Lower lobe of right lung (tissue), 2 donors: ENCODE results near the gene PTGIS. TPM values are rescaled to one million over a fixed set of nuclear protein-coding genes. Genes with fewer than 3 reads are reported as not detected.
"Not testable (repeated sequence)": the region's sequence is repeated elsewhere in the genome, so short reads cannot be mapped to it uniquely, and the experiment has no call there.

Experiments
- ATAC-seq, 2 donors: fragments of 200-7000 bp; cut with Tn5 transposase; one replicate each; pipeline ENCODE4 v1.9.1; 2020 to 2022; ENCODE audit warnings: mild to moderate bottlenecking in 2 of 2, moderate library complexity in 2 of 2
- DNase-seq: peaks from one replicate; pipeline ENCODE4 v3.0.0-alpha.2; 2020
- H3K27ac ChIP-seq: fragments of 200-600 bp; one replicate; pipeline ENCODE4 v1.8.0; 2022
- H3K27me3 ChIP-seq: fragments of 200-600 bp; one replicate; pipeline ENCODE4 v1.8.0; 2022; ENCODE audit warnings: low read depth
- H3K36me3 ChIP-seq: fragments of 200-600 bp; one replicate; pipeline ENCODE4 v1.8.0; 2022; ENCODE audit warnings: mild to moderate bottlenecking
- H3K4me1 ChIP-seq: fragments of 200-600 bp; one replicate; pipeline ENCODE4 v1.8.0; 2022
- H3K4me3 ChIP-seq: fragments of 200-600 bp; one replicate; pipeline ENCODE4 v1.8.0; 2022; ENCODE audit warnings: mild to moderate bottlenecking
- H3K9me3 ChIP-seq: fragments of 200-600 bp; one replicate; pipeline ENCODE4 v1.8.0; 2022
- CTCF ChIP-seq: fragments of 200-600 bp; IDR thresholded peaks from one replicate; pipeline ENCODE4 v1.8.0; 2022; ENCODE audit warnings: antibody characterized with exemption, mild to moderate bottlenecking
- intact Hi-C: fragments of 100-400 bp; cut with DNase I; formaldehyde crosslinking; loops from one replicate; pipeline ENCODE4 v1.11.0; 2022
- total RNA-seq: library from RNA; stranded (reverse); fragmentation: NEBNext Ultra II Directional; extraction: Animal tissue kit (Norgen Biotek cat#: 25700); gene quantifications from one replicate; pipeline ENCODE4 v1.2.1, GENCODE V29; 2021
- donor health status: DM: no; HTN: yes; CAD: no; lungs with severe emphysema.

Gene PTGIS
- total RNA-seq, 1 donor from 2014 or later = 41.2 TPM

DNA sequence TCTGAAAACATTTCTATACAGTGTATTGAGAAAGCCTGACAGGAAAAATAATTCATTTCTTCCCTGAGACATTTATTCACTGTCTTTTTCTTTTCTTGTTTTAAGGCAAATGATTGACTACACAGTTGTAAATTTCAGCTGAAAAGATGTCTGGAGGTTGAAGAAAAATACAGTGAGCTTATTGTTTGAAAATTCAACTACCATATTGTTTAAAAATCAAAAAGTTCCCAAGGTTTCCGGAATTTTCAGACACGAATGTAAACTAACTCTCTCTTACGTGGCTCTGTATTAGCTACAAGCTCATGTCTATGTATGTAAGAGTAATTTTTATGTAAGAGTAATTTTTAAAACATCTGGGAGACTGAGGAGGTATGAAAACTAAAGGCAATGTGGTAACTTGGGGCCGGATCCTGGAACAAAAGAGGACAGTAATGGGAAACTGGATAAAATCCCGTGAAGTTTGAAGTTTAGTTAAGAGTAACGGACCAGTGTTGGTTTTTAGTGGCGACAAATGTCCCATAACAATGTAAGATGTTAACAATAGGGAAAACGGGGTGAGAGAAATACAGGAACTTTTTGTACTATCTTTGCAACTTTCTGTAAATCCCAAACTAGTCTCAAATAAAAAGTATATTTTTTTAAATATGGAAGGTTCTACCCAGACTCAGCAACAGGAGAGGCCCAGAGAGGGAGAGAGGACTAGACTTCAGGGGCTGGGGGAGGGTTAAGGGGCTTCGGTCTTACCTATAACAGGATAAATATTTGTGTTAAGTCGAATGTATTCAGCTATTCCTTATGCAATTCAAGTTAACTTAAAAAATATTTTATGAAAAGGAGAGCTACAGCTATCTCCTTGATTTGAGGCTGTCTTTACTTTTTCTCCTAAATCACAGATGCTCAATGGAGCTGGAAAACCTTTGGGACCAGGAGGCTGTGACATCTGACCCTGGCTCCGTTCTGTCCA, 1.3 kb downstream of the PTGIS start:
- intact Hi-C loops = no loop called here
- no peak for TF ChIP-seq CTCF
- ATAC-seq (no peak), DNase-seq (no peak)
- Histone ChIP-seq H3K4me1 (peaks cover 15% of the 10 kb centered on the region), H3K9me3 (no peaks in the 10 kb centered on the region), H3K27me3 (peaks cover 14% of the 10 kb centered on the region), H3K36me3 (no peaks in the 10 kb centered on the region), H3K27ac (peak overlapping the region; percentile 76), H3K4me3 (peak overlapping the region; percentile 55)

DNA sequence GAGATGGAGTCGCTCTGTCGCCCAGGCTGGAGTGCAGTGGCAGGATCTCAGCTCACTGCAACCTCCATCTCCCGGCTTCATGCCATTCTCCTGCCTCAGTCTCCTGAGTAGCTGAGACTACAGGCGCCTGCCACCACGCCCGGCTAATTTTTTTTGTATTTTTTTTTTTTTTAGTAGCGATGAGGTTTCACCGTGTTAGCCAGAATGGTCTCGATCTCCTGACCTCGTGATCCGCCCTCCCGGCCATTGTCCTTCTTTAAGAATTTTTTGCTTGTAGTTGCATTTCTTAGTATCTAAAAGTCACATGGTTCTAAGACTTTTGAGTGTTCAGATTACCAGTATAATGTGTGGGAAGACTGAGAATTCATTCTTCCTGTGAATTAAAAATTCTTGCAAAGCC, 2.9 kb downstream of the PTGIS start:
- Histone ChIP-seq H3K4me1 (peaks cover 21% of the 10 kb centered on the region), H3K27me3 (peaks cover 14% of the 10 kb centered on the region), H3K4me3 (peak overlapping the region; percentile 55)
- H3K9me3 ChIP-seq, DNase-seq, H3K27ac ChIP-seq, intact Hi-C loops, ATAC-seq, H3K36me3 ChIP-seq: not testable (repeated sequence)

DNA sequence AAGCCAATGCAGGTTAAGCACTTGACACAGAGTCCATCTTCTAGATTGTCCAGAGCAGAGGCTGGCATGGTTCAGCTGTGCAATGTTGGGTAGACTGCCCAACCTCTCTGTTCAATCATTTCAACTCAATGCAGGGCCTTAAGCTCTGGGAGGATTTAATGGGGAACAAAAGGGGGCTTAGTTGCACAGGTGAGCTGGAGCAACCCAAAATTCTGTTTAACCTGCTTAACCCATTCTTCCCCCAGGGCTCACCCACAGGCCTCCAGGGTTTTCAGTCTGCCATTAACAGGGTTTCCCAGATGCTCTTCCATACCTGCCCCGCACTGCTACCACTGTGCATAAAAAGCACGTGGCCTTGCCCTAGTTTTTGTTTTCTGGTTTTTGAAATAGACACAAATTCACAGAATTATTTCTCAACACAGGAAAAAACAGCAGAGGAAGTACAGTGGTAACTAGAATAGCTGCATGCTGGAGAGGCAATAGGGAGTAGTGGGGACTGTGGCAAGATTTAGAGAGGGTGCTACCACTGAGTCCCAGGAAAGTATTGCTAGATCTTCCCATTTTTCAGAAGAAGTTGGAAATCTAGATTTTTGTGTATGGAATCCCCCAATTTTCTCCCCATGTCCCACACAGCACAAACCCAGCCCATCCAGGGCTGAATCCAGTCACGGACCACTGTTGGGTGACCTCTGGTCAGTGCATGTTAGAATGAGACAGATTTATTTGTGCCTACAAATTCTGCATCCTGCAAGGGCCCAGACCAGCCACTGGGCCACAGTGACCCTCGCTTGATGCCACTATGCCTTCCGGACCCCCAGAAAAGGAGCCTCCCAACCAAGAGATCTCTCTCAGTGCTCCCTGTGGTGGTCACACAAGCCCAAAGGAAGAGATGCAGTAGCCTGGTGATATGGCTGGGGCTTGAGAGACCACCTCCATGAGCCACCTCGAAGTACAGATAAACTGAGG, 4.6 kb downstream of the PTGIS start:
- no peak for ATAC-seq
- intact Hi-C loops = no loop called here
- no peak for DNase-seq
- Histone ChIP-seq H3K27ac (peak overlapping the region; percentile 70), H3K36me3 (no peaks in the 10 kb centered on the region), H3K9me3 (no peaks in the 10 kb centered on the region), H3K4me3 (no peak overlapping the region), H3K27me3 (peaks cover 9% of the 10 kb centered on the region), H3K4me1 (peaks cover 16% of the 10 kb centered on the region)
- TF ChIP-seq CTCF = no peak

- Histone ChIP-seq H3K9me3 (no peaks in the 10 kb centered on the region), H3K27ac (peak overlapping the region; percentile 70), H3K4me1 (peaks cover 16% of the 10 kb centered on the region), H3K4me3 (no peak overlapping the region), H3K36me3 (no peaks in the 10 kb centered on the region), H3K27me3 (peaks cover 4% of the 10 kb centered on the region)
- intact Hi-C loops = no loop called here
- ATAC-seq (peak; percentile 61 to 76), DNase-seq (no peak)
- TF ChIP-seq CTCF = no peak
These were observed 5.5 kb downstream of the PTGIS start for GRCh38 chr20:49562311-49563014.

- H3K27ac ChIP-seq = peak overlapping the region; percentile 70
These were observed 6.1 kb downstream of the PTGIS start for GRCh38 chr20:49561806-49562205.

More at GRCh38 chr20:49561806-49562205, 6.1 kb downstream of the PTGIS start:
- DNase-seq (no peak), ATAC-seq (no peak)
- no peaks in the 10 kb centered on the region for H3K27me3 ChIP-seq
- no peak overlapping the region for H3K4me3 ChIP-seq
- TF ChIP-seq CTCF = no peak
- peaks cover 16% of the 10 kb centered on the region for H3K4me1 ChIP-seq
- no peaks in the 10 kb centered on the region for H3K9me3 ChIP-seq
- no peaks in the 10 kb centered on the region for H3K36me3 ChIP-seq
- intact Hi-C loops = no loop called here
